Activated CD4-positive, alpha-beta memory T cell treated with anti-CD3 and anti-CD28 coated beads for 36 hours (primary cell): ENCODE data around the gene EVI5L. TPM values are rescaled to one million over a fixed set of nuclear protein-coding genes. Genes with fewer than 3 reads are reported as not detected.

Source experiments
- CTCF ChIA-PET: fragments of 350-600 bp; sonication (Branson Sonifier 250); formaldehyde crosslinking; loops from one replicate; lab custom pipeline; 2021; ENCODE audit warnings: antibody characterized with exemption, inconsistent platforms; lab: Charles Lee
- POLR2A ChIA-PET: fragments of 350-600 bp; sonication (Branson Sonifier 250); formaldehyde crosslinking; loops from one replicate; lab custom pipeline; 2021; ENCODE audit warnings: antibody characterized with exemption; lab: Charles Lee
- DNase-seq: peaks from one replicate; pipeline ENCODE4 v3.0.0-alpha.2; 2020
- H3K27ac Mint-ChIP-seq: one replicate; pipeline ENCODE4 v1.8.0; 2021; ENCODE audit warnings: mixed read lengths
- H3K27me3 Mint-ChIP-seq: one replicate; pipeline ENCODE4 v1.8.0; 2021; ENCODE audit warnings: mixed read lengths
- H3K36me3 Mint-ChIP-seq: one replicate; pipeline ENCODE4 v1.8.0; 2021; ENCODE audit warnings: mixed read lengths
- H3K4me1 Mint-ChIP-seq: one replicate; pipeline ENCODE4 v1.8.0; 2021; ENCODE audit warnings: low read depth, mixed read lengths
- H3K4me3 Mint-ChIP-seq: one replicate; pipeline ENCODE4 v1.8.0; 2021; ENCODE audit warnings: mild to moderate bottlenecking, mixed read lengths
- H3K9me3 Mint-ChIP-seq: one replicate; pipeline ENCODE4 v1.8.0; 2021; ENCODE audit warnings: mixed read lengths
- intact Hi-C: fragments of 100-400 bp; cut with micrococcal nuclease; formaldehyde crosslinking; loops from one replicate; pipeline ENCODE4 v1.15.1; 2023
- total RNA-seq, 2 experiments: library from RNA; stranded (reverse); gene quantifications; one replicate each; pipeline ENCODE4 v1.2.3, GENCODE V29; 2021

Gene EVI5L
- total RNA-seq, 2 experiments from 2014 or later = 5.0 to 5.6 TPM

DNA sequence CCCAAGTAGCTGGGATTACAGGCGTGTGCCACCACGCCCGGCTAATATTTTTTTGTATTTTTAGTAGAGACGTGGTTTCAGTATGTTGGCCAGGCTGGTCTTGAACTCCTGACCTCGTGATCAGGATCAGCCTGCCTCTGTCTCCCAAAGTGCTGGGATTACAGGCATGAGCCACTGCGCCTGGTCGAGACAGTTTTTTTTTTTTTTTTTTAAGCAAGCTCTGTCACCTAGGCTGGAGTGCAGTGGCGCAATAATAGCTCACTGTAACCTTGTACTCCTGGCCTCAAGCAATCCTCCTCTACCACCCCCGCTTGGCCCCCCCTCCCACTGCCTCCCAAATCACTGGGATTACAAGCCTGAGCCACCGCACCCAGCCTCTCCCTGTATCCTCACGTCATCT, 67.3 kb downstream of the EVI5L start:
- intact Hi-C loops = no loop called here
- CTCF ChIA-PET = interaction anchor here (1.0 kb wide), 1 partner anchor 213 kb away, joined by 3 read pairs; no protein-coding TSS in a partner anchor
- POLR2A ChIA-PET = no interaction called here
- no peaks in the 10 kb centered on the region for H3K9me3 Mint-ChIP-seq
- H3K36me3 Mint-ChIP-seq = no peaks in the 10 kb centered on the region
- no peak overlapping the region for H3K27ac Mint-ChIP-seq
- peaks cover 5% of the 10 kb centered on the region for H3K27me3 Mint-ChIP-seq
- no peak for DNase-seq
- H3K4me1 Mint-ChIP-seq = no peaks in the 10 kb centered on the region
- no peak overlapping the region for H3K4me3 Mint-ChIP-seq

DNA sequence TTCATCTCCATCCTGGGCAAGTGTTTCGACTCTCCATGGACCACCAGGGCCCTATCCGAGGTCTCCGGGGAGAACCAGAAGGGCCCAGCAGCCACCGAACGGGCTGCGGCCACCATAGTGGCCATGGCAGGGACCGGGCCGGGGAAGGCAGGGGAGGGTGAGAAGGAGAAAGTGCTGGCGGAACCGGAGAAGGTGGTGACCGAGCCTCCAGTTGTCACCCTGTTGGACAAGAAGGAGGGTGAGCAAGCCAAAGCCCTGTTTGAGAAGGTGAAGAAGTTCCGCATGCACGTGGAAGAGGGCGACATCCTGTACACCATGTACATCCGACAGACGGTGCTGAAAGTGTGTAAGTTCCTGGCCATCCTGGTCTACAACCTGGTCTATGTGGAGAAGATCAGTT, 68.9 kb downstream of the EVI5L start:
- POLR2A ChIA-PET = no interaction called here
- H3K27ac Mint-ChIP-seq = no peak overlapping the region
- peaks cover 2% of the 10 kb centered on the region for H3K9me3 Mint-ChIP-seq
- CTCF ChIA-PET = interaction anchor here (1.0 to 4.0 kb wide), 4 partner anchors 29 to 331 kb away, joined by 3 to 8 read pairs (median 6); partner anchors contain the start of gene TIMM44
- no peak for DNase-seq
- H3K4me3 Mint-ChIP-seq = no peak overlapping the region
- H3K36me3 Mint-ChIP-seq = peaks cover 3% of the 10 kb centered on the region
- H3K4me1 Mint-ChIP-seq = peaks cover 5% of the 10 kb centered on the region
- intact Hi-C loops = no loop called here
- peaks cover 8% of the 10 kb centered on the region for H3K27me3 Mint-ChIP-seq

DNA sequence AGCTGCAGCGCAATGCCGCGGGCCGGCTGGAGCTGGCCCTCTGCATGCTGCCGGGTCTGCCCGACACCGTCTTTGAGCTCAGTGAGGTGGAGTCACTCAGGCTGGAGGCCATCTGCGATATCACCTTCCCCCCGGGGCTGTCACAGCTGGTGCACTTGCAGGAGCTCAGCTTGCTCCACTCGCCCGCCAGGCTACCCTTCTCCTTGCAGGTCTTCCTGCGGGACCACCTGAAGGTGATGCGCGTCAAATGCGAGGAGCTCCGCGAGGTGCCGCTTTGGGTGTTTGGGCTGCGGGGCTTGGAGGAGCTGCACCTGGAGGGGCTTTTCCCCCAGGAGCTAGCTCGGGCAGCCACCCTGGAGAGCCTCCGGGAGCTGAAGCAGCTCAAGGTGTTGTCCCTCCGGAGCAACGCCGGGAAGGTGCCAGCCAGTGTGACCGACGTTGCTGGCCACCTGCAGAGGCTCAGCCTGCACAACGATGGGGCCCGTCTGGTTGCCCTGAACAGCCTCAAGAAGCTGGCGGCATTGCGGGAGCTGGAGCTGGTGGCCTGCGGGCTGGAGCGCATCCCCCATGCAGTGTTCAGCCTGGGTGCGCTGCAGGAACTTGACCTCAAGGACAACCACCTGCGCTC, 69.8 kb downstream of the EVI5L start:
- intact Hi-C loops = loop anchor here (5.0 kb wide), 1 partner anchor 33 kb away; no protein-coding TSS in a partner anchor
- peaks cover 8% of the 10 kb centered on the region for H3K27me3 Mint-ChIP-seq
- CTCF ChIA-PET = interaction anchor here (0.9 to 4.0 kb wide), 6 partner anchors 29 to 219 kb away, joined by 3 to 8 read pairs (median 8); partner anchors contain the start of genes TIMM44 and TRAPPC5
- H3K27ac Mint-ChIP-seq = no peak overlapping the region
- peaks cover 9% of the 10 kb centered on the region for H3K4me1 Mint-ChIP-seq
- POLR2A ChIA-PET = no interaction called here
- H3K36me3 Mint-ChIP-seq = peaks cover 6% of the 10 kb centered on the region
- no peak overlapping the region for H3K4me3 Mint-ChIP-seq
- DNase-seq = no peak
- peaks cover 2% of the 10 kb centered on the region for H3K9me3 Mint-ChIP-seq

DNA sequence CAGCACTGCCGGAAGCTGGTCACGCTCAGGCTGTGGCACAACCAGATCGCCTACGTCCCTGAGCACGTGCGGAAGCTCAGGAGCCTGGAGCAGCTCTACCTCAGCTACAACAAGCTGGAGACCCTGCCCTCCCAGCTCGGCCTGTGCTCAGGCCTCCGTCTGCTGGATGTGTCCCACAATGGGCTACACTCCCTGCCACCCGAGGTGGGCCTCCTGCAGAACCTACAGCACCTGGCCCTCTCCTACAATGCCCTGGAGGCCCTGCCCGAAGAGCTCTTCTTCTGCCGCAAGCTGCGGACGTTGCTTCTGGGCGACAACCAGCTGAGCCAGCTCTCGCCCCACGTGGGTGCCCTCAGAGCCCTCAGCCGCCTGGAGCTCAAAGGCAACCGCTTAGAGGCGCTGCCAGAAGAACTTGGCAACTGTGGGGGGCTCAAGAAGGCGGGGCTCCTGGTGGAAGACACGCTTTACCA, 70.4 kb downstream of the EVI5L start:
- no peak overlapping the region for H3K27ac Mint-ChIP-seq
- peaks cover 9% of the 10 kb centered on the region for H3K36me3 Mint-ChIP-seq
- H3K9me3 Mint-ChIP-seq = peaks cover 2% of the 10 kb centered on the region
- ChIA-PET POLR2A (no interaction called here), CTCF (interaction anchor here (0.9 to 4.0 kb wide), 6 partner anchors 29 to 220 kb away, joined by 3 to 8 read pairs (median 8); partner anchors contain the start of genes TIMM44 and TRAPPC5)
- H3K4me1 Mint-ChIP-seq = peaks cover 13% of the 10 kb centered on the region
- intact Hi-C loops = loop anchor here (5.0 kb wide), 1 partner anchor 33 kb away; no protein-coding TSS in a partner anchor
- no peak for DNase-seq
- peaks cover 5% of the 10 kb centered on the region for H3K27me3 Mint-ChIP-seq
- no peak overlapping the region for H3K4me3 Mint-ChIP-seq

DNA sequence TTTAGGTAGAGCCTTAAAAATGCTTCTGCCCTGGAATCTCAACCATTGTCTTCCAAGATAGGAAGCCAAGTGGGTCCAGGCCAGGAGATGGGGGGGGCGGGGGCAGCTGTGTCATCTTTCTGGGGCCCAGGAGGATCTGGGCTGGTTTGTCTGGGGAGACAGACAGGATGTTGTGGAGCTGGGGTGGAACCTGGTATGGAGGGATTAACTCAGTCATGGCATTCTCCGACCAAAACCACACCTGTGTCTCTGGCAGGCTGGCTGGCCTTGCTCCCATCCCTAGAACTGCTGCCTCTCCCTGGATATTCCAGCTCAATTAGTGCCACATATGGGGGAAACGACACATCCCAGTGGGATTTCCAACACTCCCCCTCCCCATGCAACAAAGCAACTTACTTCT, 70.9 kb downstream of the EVI5L start:
- ChIA-PET POLR2A (no interaction called here), CTCF (interaction anchor here (1.3 to 4.0 kb wide), 5 partner anchors 28 to 49 kb away, joined by 3 to 8 read pairs (median 8); partner anchors contain the start of gene TIMM44)
- Mint-ChIP-seq H3K9me3 (peaks cover 2% of the 10 kb centered on the region), H3K27ac (no peak overlapping the region), H3K4me3 (no peak overlapping the region), H3K27me3 (peaks cover 5% of the 10 kb centered on the region), H3K4me1 (peaks cover 18% of the 10 kb centered on the region), H3K36me3 (peaks cover 9% of the 10 kb centered on the region)
- intact Hi-C loops = loop anchor here (5.0 kb wide), 1 partner anchor 34 kb away; no protein-coding TSS in a partner anchor
- DNase-seq = no peak

DNA sequence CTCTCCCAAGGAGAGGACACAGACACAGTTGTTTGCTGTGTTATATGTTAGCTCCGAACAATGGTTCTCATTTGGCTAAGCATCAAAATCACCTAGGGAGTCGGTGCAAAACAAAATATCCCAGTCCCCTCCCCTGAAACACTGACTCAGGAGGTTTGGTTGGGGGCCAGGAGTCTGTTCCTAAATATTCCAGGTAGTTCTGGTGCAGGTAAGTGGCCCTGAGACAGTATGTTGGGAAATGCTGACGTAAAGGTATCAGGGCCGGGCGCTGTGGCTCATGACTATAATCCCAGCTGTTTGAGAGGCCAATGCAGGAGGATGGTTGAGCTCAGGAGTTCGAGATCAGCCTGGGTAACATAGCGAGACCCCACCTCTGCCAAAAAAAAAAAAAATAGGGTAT, 71.3 kb downstream of the EVI5L start:
- no peak overlapping the region for H3K27ac Mint-ChIP-seq
- POLR2A ChIA-PET = interaction anchor here (1.1 kb wide), 1 partner anchor 17 kb away, joined by 3 read pairs; no protein-coding TSS in a partner anchor
- peaks cover 2% of the 10 kb centered on the region for H3K9me3 Mint-ChIP-seq
- H3K27me3 Mint-ChIP-seq = peaks cover 5% of the 10 kb centered on the region
- H3K4me3 Mint-ChIP-seq = no peak overlapping the region
- intact Hi-C loops = loop anchor here (5.0 kb wide), 1 partner anchor 34 kb away; no protein-coding TSS in a partner anchor
- CTCF ChIA-PET = interaction anchor here (0.9 to 4.0 kb wide), 6 partner anchors 28 to 333 kb away, joined by 3 to 8 read pairs (median 6); partner anchors contain the start of gene TIMM44
- peaks cover 21% of the 10 kb centered on the region for H3K4me1 Mint-ChIP-seq
- DNase-seq = no peak
- peaks cover 9% of the 10 kb centered on the region for H3K36me3 Mint-ChIP-seq

DNA sequence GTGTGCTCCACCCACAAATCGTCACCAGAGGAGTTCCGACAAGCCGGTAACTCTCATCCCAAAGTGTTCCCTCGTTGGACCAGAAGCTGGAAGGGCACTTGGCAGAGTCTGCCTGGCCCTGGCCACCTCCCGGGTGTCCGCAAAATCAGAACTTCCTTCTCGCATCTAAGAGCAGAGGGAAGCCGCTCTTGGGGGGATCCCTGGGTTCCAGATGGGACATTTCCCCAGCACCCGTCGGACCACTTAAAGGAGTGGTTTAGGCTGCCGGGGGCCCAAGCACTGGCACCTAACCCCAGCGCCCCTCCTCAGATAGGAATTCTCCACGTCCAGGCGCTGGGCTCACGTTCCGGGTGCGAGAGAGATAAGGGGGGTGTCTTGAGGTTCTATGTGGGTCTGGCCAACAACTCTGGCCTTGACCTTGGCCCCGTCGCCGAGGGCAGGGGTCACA, 72.8 kb downstream of the EVI5L start:
- ChIA-PET POLR2A (interaction anchor here (0.6 to 1.6 kb wide), 4 partner anchors 15 to 41 kb away, joined by 3 to 10 read pairs (median 5); partner anchors contain the start of genes SNAPC2 and TIMM44), CTCF (interaction anchor here (0.7 to 4.0 kb wide), 13 partner anchors 14 to 364 kb away, joined by 3 to 27 read pairs (median 7); partner anchors contain the start of genes ELAVL1, SNAPC2, TIMM44 and TRAPPC5)
- H3K4me3 Mint-ChIP-seq = peak overlapping the region; percentile 83
- H3K27me3 Mint-ChIP-seq = peaks cover 3% of the 10 kb centered on the region
- peaks cover 21% of the 10 kb centered on the region for H3K4me1 Mint-ChIP-seq
- H3K36me3 Mint-ChIP-seq = peaks cover 9% of the 10 kb centered on the region
- H3K9me3 Mint-ChIP-seq = peaks cover 2% of the 10 kb centered on the region
- intact Hi-C loops = loop anchor here (1.0 to 5.0 kb wide), 3 partner anchors 17 to 40 kb away; partner anchors contain the start of genes SNAPC2 and TIMM44
- H3K27ac Mint-ChIP-seq = peak overlapping the region; percentile 93
- peak; percentile 14 for DNase-seq

DNA sequence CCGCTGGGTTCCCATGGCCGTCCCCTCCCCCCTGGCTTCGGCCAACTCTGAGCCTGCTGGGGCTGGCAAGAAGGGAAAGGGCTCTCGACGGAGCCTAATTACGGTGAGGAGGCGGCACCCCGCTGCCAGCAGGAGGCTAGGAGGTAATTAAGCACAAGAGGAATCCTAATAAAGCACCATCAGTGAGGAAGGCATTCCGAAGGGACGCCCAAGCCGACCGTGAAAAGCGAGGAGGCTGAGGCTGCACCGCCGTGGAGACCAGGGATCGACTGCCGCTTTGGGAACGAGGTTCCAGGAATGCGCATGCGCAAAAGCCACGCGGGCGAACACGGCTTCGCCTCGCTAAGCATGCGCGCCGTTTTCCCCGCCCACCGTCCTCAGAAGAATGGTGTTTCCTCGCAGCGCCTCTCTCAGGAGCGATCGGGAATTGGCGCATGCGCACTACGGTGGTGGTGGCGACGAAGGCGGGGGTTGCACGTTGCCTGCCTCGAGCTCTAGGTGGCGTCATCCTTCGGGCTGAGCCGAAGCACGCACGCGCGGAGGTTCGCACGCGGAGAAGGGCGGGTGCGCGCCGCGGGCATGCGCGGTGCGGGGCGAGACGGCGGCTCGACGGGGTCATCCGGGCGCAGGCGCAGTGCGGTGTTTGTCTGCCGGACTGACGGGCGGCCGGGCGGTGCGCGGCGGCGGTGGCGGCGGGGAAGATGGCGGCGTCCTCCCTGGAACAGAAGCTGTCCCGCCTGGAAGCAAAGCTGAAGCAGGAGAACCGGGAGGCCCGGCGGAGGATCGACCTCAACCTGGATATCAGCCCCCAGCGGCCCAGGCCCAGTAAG, 73.4 kb downstream of the EVI5L start, which contains the start of gene MAP2K7:
MAP2K7 (plus strand) TSS at position 634 of the 830 bp plus-strand sequence; CDS start at position 702, 68 bp downstream.
- Mint-ChIP-seq H3K9me3 (peaks cover 2% of the 10 kb centered on the region), H3K27ac (peak within 1 kb of the TSS; percentile 93), H3K4me1 (peaks cover 21% of the 10 kb centered on the region), H3K4me3 (peak within 1 kb of the TSS; percentile 86), H3K27me3 (peaks cover 3% of the 10 kb centered on the region), H3K36me3 (peaks cover 9% of the 10 kb centered on the region)
- peak; percentile 100 for DNase-seq
- ChIA-PET POLR2A (interaction anchor here (0.5 to 1.6 kb wide), 6 partner anchors 12 to 677 kb away, joined by 3 to 10 read pairs (median 4); partner anchors contain the start of genes SNAPC2 and TIMM44), CTCF (interaction anchor here (0.7 to 2.5 kb wide), 13 partner anchors 14 to 365 kb away, joined by 3 to 27 read pairs (median 6); partner anchors contain the start of genes ELAVL1, SNAPC2, TIMM44 and TRAPPC5)
- intact Hi-C loops = loop anchor here (1.0 to 5.0 kb wide), 3 partner anchors 17 to 40 kb away; partner anchors contain the start of genes SNAPC2 and TIMM44

DNA sequence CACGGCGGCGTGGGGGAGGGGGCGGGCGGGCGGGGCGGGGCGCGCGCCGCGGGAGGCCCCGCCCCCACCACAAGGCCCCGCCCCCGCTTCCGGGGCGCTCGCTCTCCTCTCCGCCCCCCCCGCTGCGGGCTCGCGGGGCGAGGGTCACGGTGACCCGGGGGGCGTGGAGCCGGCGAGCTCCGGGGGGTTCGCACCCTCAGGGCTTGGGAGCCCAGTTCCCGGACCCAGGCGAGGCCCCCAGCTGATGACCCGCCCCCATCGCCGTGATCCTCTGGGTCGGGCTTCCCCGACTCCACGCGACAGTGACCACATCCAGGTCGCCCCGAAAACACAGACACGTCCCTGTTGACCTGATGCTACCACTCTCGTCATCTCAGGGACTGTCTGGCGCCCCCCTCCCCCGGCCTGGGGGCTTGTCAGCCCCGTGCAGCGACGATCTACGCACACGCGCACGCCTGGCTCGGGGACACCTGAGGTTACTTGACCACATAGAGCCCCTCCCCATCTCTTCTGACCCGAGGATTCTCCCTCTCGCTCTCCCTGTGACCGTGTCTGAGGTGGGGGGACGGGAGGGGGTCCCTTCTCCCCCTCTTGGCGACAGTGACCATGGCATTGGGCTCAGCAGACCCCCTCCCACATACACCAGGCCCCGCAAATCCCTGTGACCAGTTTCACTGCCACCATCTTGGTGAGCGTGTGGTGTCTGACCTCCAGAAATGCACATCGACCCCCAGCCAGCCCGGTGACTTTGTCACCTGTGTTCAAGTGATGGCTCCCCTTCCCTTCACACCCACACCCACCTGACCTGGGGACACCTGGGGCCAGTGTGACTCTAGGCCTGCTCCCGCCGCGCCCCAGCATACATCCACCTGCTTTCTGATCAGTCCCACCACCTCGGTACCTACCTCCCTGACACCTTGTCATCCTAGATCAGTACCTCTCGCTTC, 74.3 kb downstream of the EVI5L start:
- intact Hi-C loops = loop anchor here (5.0 kb wide), 1 partner anchor 37 kb away; no protein-coding TSS in a partner anchor
- DNase-seq = peak; percentile 72
- Mint-ChIP-seq H3K27me3 (peaks cover 3% of the 10 kb centered on the region), H3K4me1 (peaks cover 21% of the 10 kb centered on the region), H3K9me3 (peaks cover 2% of the 10 kb centered on the region), H3K4me3 (peak overlapping the region; percentile 86), H3K27ac (peak overlapping the region; percentile 93), H3K36me3 (peaks cover 9% of the 10 kb centered on the region)
- ChIA-PET CTCF (interaction anchor here (0.8 to 2.5 kb wide), 11 partner anchors 13 to 224 kb away, joined by 3 to 27 read pairs (median 7); partner anchors contain the start of genes ELAVL1, SNAPC2, TIMM44 and TRAPPC5), POLR2A (interaction anchor here (0.5 to 1.6 kb wide), 5 partner anchors 12 to 676 kb away, joined by 3 to 10 read pairs (median 4); partner anchors contain the start of genes SNAPC2 and TIMM44)

DNA sequence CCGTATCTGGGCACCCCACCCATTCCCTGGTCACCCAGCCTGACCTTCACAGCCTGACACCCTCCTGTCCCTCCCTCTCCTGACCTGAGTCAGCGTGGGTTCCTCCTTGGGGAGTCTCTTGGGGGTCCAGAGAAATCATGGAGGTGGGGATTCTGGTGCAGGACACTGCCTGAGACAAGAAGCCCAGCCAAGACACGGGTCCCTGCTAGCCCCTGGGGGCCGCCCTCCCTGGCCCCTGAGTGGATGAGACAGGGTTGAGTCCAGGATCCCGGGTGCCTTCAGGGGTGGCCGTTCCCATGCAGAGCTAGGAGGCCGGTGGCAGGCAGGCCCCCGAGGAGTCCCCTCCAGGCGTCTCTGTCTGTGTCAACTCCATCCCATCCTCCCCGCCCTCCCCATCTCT, 75.2 kb downstream of the EVI5L start:
- ChIA-PET CTCF (interaction anchor here (1.1 kb wide), 1 partner anchor 36 kb away, joined by 6 read pairs; no protein-coding TSS in a partner anchor), POLR2A (no interaction called here)
- peaks cover 3% of the 10 kb centered on the region for H3K27me3 Mint-ChIP-seq

More for the DNA sequence above, 75.2 kb downstream of the EVI5L start:
- peaks cover 9% of the 10 kb centered on the region for H3K36me3 Mint-ChIP-seq
- H3K27ac Mint-ChIP-seq = peak overlapping the region; percentile 84
- intact Hi-C loops = no loop called here
- peaks cover 21% of the 10 kb centered on the region for H3K4me1 Mint-ChIP-seq
- DNase-seq = no peak
- H3K9me3 Mint-ChIP-seq = peaks cover 2% of the 10 kb centered on the region
- H3K4me3 Mint-ChIP-seq = peak overlapping the region; percentile 86
